K562 (cell line): ENCODE data around the gene BIRC5. TPM values are rescaled to one million over a fixed set of nuclear protein-coding genes. Genes with fewer than 3 reads are reported as not detected.

Source experiments
- ATAC-seq: fragments of 200-7000 bp; cut with Tn5 transposase; 3 replicates; pipeline ENCODE4 v1.9.1; 2020; ENCODE audit warnings: moderate library complexity
- BruUV-seq: library from RNA; stranded (reverse); fragments of 400-500 nt; replicated peaks from 2 replicates; lab custom pipeline; 2021; lab: Mats Ljungman, UMichigan
- CTCF ChIA-PET: fragments of 300-600 bp; formaldehyde crosslinking; extraction: SDS; loops from one replicate; lab custom pipeline; 2021; ENCODE audit warnings: low intra/inter-chr PET ratio; lab: Yijun Ruan, JAX
- POLR2A ChIA-PET: fragments of 300-600, 350-650 bp; sonication (Branson Sonifier 250); formaldehyde crosslinking; extraction: SDS; loops from one replicate; lab custom pipeline; 2021; ENCODE audit warnings: antibody characterized with exemption, inconsistent platforms; lab: Yijun Ruan, JAX
- DNase-seq, 4 experiments: peaks; one replicate each; pipeline versions ENCODE4 v3.0.0 to v3.0.0-alpha.2; 2011 to 2018; ENCODE audit warnings: low spot score in 3 of 4, mixed read lengths in 3 of 4; ENCODE audit errors: extremely low read depth in 1 of 4
- FAIRE-seq: peaks from 2 replicates; lab custom pipeline; 2011; peaks lifted over from hg19 to GRCh38; lab: Jason Lieb, UNC
- H2AFZ ChIP-seq: 2 replicates; pipeline ENCODE4 v1.6.0; 2011; ENCODE audit warnings: low read depth, low read length, control low read depth, inconsistent platforms
- H3K27ac ChIP-seq: fragments of 200-600 bp; 3 replicates; pipeline ENCODE4 v1.8.0; 2011; ENCODE audit warnings: low read depth, mild to moderate bottlenecking, control low read depth, inconsistent platforms, low read length, moderate library complexity, mixed read lengths; ENCODE audit errors: extremely low read depth
- H3K27me3 ChIP-seq, 2 experiments: fragments of 300-600 bp in 1 of 2; 2 replicates in 1 of 2; 3 replicates in 1 of 2; pipeline versions ENCODE4 v1.6.0 to v1.8.0; 2011; ENCODE audit warnings: inconsistent platforms in 2 of 2, low read length in 2 of 2, mild to moderate bottlenecking in 1 of 2, mixed read lengths in 1 of 2, moderate library complexity in 1 of 2; ENCODE audit not compliant: control insufficient read depth in 2 of 2, insufficient read depth in 2 of 2
- H3K36me3 ChIP-seq: fragments of 300-600 bp; 3 replicates; pipeline ENCODE4 v1.8.0; 2011; ENCODE audit warnings: mild to moderate bottlenecking, low read length, inconsistent platforms; ENCODE audit not compliant: control insufficient read depth, insufficient read depth
- H3K4me1 ChIP-seq, 2 experiments: fragments of 200-600 bp in 1 of 2; replicated peaks in 1 of 2; 2 replicates in 1 of 2; 3 replicates in 1 of 2; pipeline versions ENCODE4 v1.5.1 to v1.8.0; 2011; ENCODE audit warnings: inconsistent platforms in 2 of 2, low read length in 2 of 2, mild to moderate bottlenecking in 1 of 2, mixed read lengths in 1 of 2, moderate library complexity in 1 of 2; ENCODE audit not compliant: control insufficient read depth in 2 of 2, insufficient read depth in 2 of 2
- H3K4me2 ChIP-seq: 2 replicates; pipeline ENCODE4 v1.6.1; 2011; ENCODE audit warnings: low read length, control low read depth, inconsistent platforms, mixed read lengths; ENCODE audit not compliant: insufficient read depth
- H3K4me3 ChIP-seq: fragments of 200-600 bp; sonication (generic), shearing (Covaris generic); 2 replicates; pipeline ENCODE4 v1.5.1; 2016; ENCODE audit warnings: control low read depth, inconsistent platforms
- H3K79me2 ChIP-seq: fragments of 200-600 bp; 3 replicates; pipeline ENCODE4 v1.8.0; 2011; ENCODE audit warnings: low read length, inconsistent platforms; ENCODE audit not compliant: control insufficient read depth, insufficient read depth
- H3K9ac ChIP-seq, 2 experiments: 2 replicates each; pipeline versions ENCODE4 v1.6.0 to v1.6.1; 2011; ENCODE audit warnings: low read depth in 2 of 2, low read length in 2 of 2, control low read depth in 1 of 2, inconsistent platforms in 1 of 2, mild to moderate bottlenecking in 1 of 2, mixed read lengths in 1 of 2; ENCODE audit not compliant: insufficient read depth in 1 of 2
- H3K9me1 ChIP-seq: one replicate; pipeline ENCODE4 v1.6.0; 2011; ENCODE audit warnings: inconsistent platforms, mild to moderate bottlenecking, low read length, moderate library complexity; ENCODE audit not compliant: control insufficient read depth, insufficient read depth
- H3K9me3 ChIP-seq: replicated peaks from 2 replicates; pipeline ENCODE4 v1.5.1; 2011; ENCODE audit warnings: low read depth, low read length, inconsistent platforms; ENCODE audit not compliant: control insufficient read depth, insufficient read depth
- H4K20me1 ChIP-seq: replicated peaks from 2 replicates; pipeline ENCODE4 v1.6.1; 2011; ENCODE audit warnings: low read length, inconsistent platforms, mixed read lengths; ENCODE audit not compliant: control insufficient read depth, insufficient read depth
- E2F1 ChIP-seq: sonication (generic); formaldehyde crosslinking; IDR thresholded peaks from 2 replicates; pipeline ENCODE4 v1.8.1; 2023; ENCODE audit warnings: mild to moderate bottlenecking, missing genetic modification reagents, moderate library complexity
- POLR2G ChIP-seq: fragments of 200-400 bp; formaldehyde crosslinking; IDR thresholded peaks from 2 replicates; pipeline ENCODE4 v1.6.1; 2017; ENCODE audit warnings: low read depth, mild to moderate bottlenecking, antibody characterized with exemption, low read length, moderate library complexity
- RBFOX2 ChIP-seq: fragments of 200-400 bp; formaldehyde crosslinking; IDR thresholded peaks from 2 replicates; pipeline ENCODE4 v1.6.1; 2017; ENCODE audit warnings: low read depth, mild to moderate bottlenecking, low read length, moderate library complexity
- WGBS: fragments of 100-300 bp; shearing (Covaris generic); methylation state at CpG from one replicate; pipeline ENCODE4 v1.1.6; 2016; ENCODE audit warnings: low coverage, mixed read lengths; ENCODE audit not compliant: insufficient coverage; ENCODE audit errors: missing lambda C conversion rate; 5-methylcytosine and 5-hydroxymethylcytosine counted together
- in situ Hi-C: fragments of 300-500 bp; cut with MboI; formaldehyde crosslinking; loops from 4 replicates; pipeline ENCODE4 v1.15.0; 2018; ENCODE audit warnings: inconsistent platforms, mixed read lengths
- intact Hi-C: fragments of 100-400 bp; cut with micrococcal nuclease; formaldehyde crosslinking; loops from 2 replicates; pipeline ENCODE4 v1.14.2; 2022
- polyA plus RNA-seq, 8 experiments: library from polyadenylated mRNA; depleted of rRNA in 4 of 8; stranded (reverse) in 5 of 8; unstranded in 3 of 8; fragments of >200 nt; fragmentation: Nextera tagmentation in 2 of 8; fragmentation: Illumina TruSeq in 1 of 8; extraction: Ambion mirVana in 2 of 8; extraction: Trizol in 1 of 8; gene quantifications; 2 replicates each; pipeline versions ENCODE4 v1.2.1 to v1.2.3, GENCODE V29; 2011 to 2014; ENCODE audit warnings: inconsistent platforms in 1 of 8, missing spikeins in 1 of 8
- total RNA-seq, 7 experiments: library from RNA; depleted of rRNA in 6 of 7; stranded (reverse); fragments of >200 nt in 6 of 7; fragmentation: Illumina TruSeq in 2 of 7; extraction: Trizol in 2 of 7; gene quantifications; 2 replicates each; pipeline versions ENCODE4 v1.2.1 to v1.2.3, GENCODE V29; 2011 to 2021; ENCODE audit warnings: low replicate concordance in 1 of 7

BIRC5 gene
- total and polyA plus RNA-seq, 9 of the 15 experiments (the other 6 are each of a cell fraction or from before 2014, with no cell fraction given) = 64.4 to 140 (median 101) TPM

GRCh38 chr17:78182504-78182903 is 31.5 kb upstream of the BIRC5 start:
- in situ Hi-C loops = no loop called here
- CTCF ChIA-PET = no interaction called here
- FAIRE-seq = no peak

More at GRCh38 chr17:78182504-78182903, 31.5 kb upstream of the BIRC5 start:
- peaks cover 14% of the 10 kb centered on the region for H4K20me1 ChIP-seq
- H3K4me2 ChIP-seq = no peak overlapping the region
- no peaks in the 10 kb centered on the region for H3K9me3 ChIP-seq
- H3K36me3 ChIP-seq = peaks cover 80% of the 10 kb centered on the region; the same call in 2 of the 3 replicates
- DNase-seq = no peak
- 93% methylated on average over 11 of the region's 13 CpGs for WGBS
- no peak for ATAC-seq
- H3K27me3 ChIP-seq = no peaks in the 10 kb centered on the region
- H3K9ac ChIP-seq = peak overlapping the region in 1 of 2 experiments; percentile 24; a peak in 1 of 4 replicates
- intact Hi-C loops = no loop called here
- no peak overlapping the region for H3K27ac ChIP-seq
- POLR2A ChIA-PET = interaction anchor here (2.3 kb wide), 1 partner anchor 11 kb away, joined by 14 read pairs; no protein-coding TSS in a partner anchor
- no peaks in the 10 kb centered on the region for H3K9me1 ChIP-seq
- peaks cover 50% of the 10 kb centered on the region for H3K79me2 ChIP-seq
- TF ChIP-seq POLR2G = peak; percentile 41; the same call in 1 of the 2 replicates
- peak; percentile 51 for TF ChIP-seq RBFOX2
- no peak for TF ChIP-seq E2F1
- peaks cover 19 to 39% of the 10 kb centered on the region in 2 experiments for H3K4me1 ChIP-seq
- BruUV-seq = no TSS peak
- no peak overlapping the region for H2AFZ ChIP-seq
- H3K4me3 ChIP-seq = no peak overlapping the region
